MCF 10A (cell line): ENCODE data around the gene TERB1. TPM values are rescaled to one million over a fixed set of nuclear protein-coding genes. Genes with fewer than 3 reads are reported as not detected.

ENCODE experiments used
- BruUV-seq: library from RNA; stranded (reverse); fragments of 400-500 nt; replicated peaks from 2 replicates; lab custom pipeline; 2021; lab: Mats Ljungman, UMichigan
- CTCF ChIA-PET: fragments of 300-600 bp; sonication (Branson Sonifier 250); formaldehyde crosslinking; extraction: SDS; loops from one replicate; lab custom pipeline; 2021; ENCODE audit warnings: antibody characterized with exemption, inconsistent platforms; lab: Yijun Ruan, JAX
- POLR2A ChIA-PET: fragments of 300-600, 350-650 bp; sonication (Branson Sonifier 250); formaldehyde crosslinking; extraction: SDS; loops from one replicate; lab custom pipeline; 2020; ENCODE audit warnings: antibody characterized with exemption, inconsistent platforms; lab: Yijun Ruan, JAX
- DNase-seq: peaks from one replicate; pipeline ENCODE4 v3.0.0-alpha.2; 2018; ENCODE audit not compliant: unreplicated experiment
- H3K27ac Mint-ChIP-seq: one replicate; pipeline ENCODE4 v1.8.0; 2022; ENCODE audit warnings: mild to moderate bottlenecking, low read depth, mixed read lengths; ENCODE audit not compliant: unreplicated experiment
- H3K27me3 Mint-ChIP-seq: one replicate; pipeline ENCODE4 v1.8.0; 2022; ENCODE audit warnings: mixed read lengths; ENCODE audit not compliant: insufficient read depth, unreplicated experiment
- H3K36me3 Mint-ChIP-seq: one replicate; pipeline ENCODE4 v1.8.0; 2022; ENCODE audit warnings: mild to moderate bottlenecking, moderate library complexity, mixed read lengths; ENCODE audit not compliant: insufficient read depth, unreplicated experiment
- H3K4me1 Mint-ChIP-seq: one replicate; pipeline ENCODE4 v1.8.0; 2022; ENCODE audit warnings: mixed read lengths; ENCODE audit not compliant: insufficient read depth, unreplicated experiment
- H3K4me3 Mint-ChIP-seq: one replicate; pipeline ENCODE4 v1.8.0; 2022; ENCODE audit warnings: mild to moderate bottlenecking, moderate library complexity, mixed read lengths; ENCODE audit not compliant: unreplicated experiment
- H3K9me3 Mint-ChIP-seq: one replicate; pipeline ENCODE4 v1.8.0; 2022; ENCODE audit warnings: mixed read lengths; ENCODE audit not compliant: unreplicated experiment
- intact Hi-C: fragments of 100-400 bp; cut with micrococcal nuclease; formaldehyde crosslinking; loops from 2 replicates; pipeline ENCODE4 v1.14.1; 2022
- total RNA-seq: library from RNA; stranded (reverse); gene quantifications from 2 replicates; pipeline ENCODE4 v1.2.3, GENCODE V29; 2022
- TF ChIP-seq, protein P1 (sequence below): fragments of 200-600 bp; IDR thresholded peaks from one replicate; pipeline ENCODE4 v1.8.0; 2022; ENCODE audit warnings: antibody characterized with exemption, mild to moderate bottlenecking; ENCODE audit not compliant: unreplicated experiment

TERB1 gene
- total RNA-seq, 1 experiment from 2014 or later: 0.26 TPM

DNA sequence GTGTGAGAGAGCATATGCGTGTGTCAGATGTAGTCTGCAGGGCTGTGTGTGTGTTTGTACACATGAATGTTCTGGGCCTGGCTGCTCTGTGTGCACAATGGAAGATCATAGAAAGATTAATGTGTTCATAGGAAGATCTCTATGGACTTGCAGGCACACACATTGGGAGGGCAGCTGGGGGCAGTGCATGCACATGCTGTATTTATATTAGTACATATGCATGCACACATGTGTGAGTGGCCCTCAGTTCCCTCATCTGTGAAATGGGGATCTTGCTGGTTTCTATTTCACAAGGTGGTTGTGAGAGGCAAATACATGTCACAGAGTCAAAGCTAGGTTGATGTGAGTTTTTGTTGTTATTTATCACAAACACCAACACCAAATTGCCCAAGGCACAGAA lies 44.9 kb upstream of the TERB1 start:
- Mint-ChIP-seq H3K4me3 (no peak overlapping the region), H3K4me1 (peaks cover 7% of the 10 kb centered on the region), H3K36me3 (peaks cover 6% of the 10 kb centered on the region), H3K27me3 (peaks cover 11% of the 10 kb centered on the region), H3K9me3 (no peaks in the 10 kb centered on the region), H3K27ac (no peak overlapping the region)
- BruUV-seq: no TSS peak
- intact Hi-C loops: no loop called here
- CTCF ChIA-PET: interaction anchor here (1.0 to 5.5 kb wide), 3 partner anchors 11 to 21 kb away, joined by 4 to 39 read pairs (median 21); partner anchors contain the start of gene NAE1
- TF ChIP-seq, protein P1, sequence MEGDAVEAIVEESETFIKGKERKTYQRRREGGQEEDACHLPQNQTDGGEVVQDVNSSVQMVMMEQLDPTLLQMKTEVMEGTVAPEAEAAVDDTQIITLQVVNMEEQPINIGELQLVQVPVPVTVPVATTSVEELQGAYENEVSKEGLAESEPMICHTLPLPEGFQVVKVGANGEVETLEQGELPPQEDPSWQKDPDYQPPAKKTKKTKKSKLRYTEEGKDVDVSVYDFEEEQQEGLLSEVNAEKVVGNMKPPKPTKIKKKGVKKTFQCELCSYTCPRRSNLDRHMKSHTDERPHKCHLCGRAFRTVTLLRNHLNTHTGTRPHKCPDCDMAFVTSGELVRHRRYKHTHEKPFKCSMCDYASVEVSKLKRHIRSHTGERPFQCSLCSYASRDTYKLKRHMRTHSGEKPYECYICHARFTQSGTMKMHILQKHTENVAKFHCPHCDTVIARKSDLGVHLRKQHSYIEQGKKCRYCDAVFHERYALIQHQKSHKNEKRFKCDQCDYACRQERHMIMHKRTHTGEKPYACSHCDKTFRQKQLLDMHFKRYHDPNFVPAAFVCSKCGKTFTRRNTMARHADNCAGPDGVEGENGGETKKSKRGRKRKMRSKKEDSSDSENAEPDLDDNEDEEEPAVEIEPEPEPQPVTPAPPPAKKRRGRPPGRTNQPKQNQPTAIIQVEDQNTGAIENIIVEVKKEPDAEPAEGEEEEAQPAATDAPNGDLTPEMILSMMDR: no peak
- POLR2A ChIA-PET: no interaction called here
- no peak for DNase-seq

DNA sequence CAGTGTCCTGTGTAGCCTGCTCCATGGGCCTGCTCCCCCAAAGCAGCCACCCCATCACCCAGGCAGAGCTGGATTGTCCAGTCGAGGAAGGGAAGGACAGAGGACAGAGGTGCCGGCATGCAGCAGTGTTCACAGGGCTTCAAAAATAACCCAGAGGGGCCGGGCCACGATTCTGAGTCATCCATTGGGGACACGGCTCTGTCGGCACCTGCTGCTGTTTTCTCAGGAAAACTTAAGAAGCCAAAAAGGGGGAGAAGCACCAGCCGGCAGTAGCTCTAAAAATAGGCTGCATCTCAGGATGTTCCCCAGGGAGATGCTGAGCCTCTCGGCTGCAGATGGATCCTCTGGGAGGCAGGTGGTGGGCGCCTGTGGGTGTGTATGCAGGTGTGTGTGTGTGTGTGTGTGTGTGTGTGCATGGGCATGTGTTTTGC lies 44.4 kb upstream of the TERB1 start:
- TF ChIP-seq, protein P1: no peak
- POLR2A ChIA-PET: no interaction called here
- H3K27ac Mint-ChIP-seq: no peak overlapping the region
- H3K4me3 Mint-ChIP-seq: no peak overlapping the region
- H3K27me3 Mint-ChIP-seq: peaks cover 11% of the 10 kb centered on the region
- BruUV-seq: no TSS peak
- no peaks in the 10 kb centered on the region for H3K9me3 Mint-ChIP-seq
- intact Hi-C loops: no loop called here
- DNase-seq: peak; percentile 23
- peaks cover 6% of the 10 kb centered on the region for H3K36me3 Mint-ChIP-seq
- H3K4me1 Mint-ChIP-seq: peaks cover 7% of the 10 kb centered on the region
- CTCF ChIA-PET: interaction anchor here (1.0 to 5.5 kb wide), 3 partner anchors 11 to 22 kb away, joined by 4 to 39 read pairs (median 21); partner anchors contain the start of gene NAE1

DNA sequence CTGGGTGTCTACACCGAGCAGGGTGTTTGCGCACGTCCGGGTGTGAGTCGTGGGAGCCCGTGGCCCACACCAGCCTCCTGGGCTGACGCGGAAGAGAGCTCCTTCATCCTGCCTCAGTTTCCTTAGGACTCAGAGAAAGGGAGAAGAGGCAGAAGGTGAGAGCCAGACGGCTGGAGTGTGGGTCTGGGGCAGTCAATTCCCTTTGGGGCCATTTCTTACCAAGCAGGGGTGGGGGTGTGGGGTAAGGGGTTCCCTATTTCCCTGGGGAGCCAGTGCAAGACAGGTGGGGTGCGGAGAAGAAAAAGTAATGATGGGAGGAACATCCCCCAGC lies 43.7 kb upstream of the TERB1 start:
- Mint-ChIP-seq H3K27me3 (peaks cover 11% of the 10 kb centered on the region), H3K4me3 (no peak overlapping the region), H3K4me1 (peaks cover 7% of the 10 kb centered on the region), H3K9me3 (no peaks in the 10 kb centered on the region), H3K36me3 (peaks cover 6% of the 10 kb centered on the region), H3K27ac (no peak overlapping the region)
- TF ChIP-seq, protein P1: no peak
- POLR2A ChIA-PET: no interaction called here
- CTCF ChIA-PET: interaction anchor here (0.6 to 5.5 kb wide), 4 partner anchors 10 to 236 kb away, joined by 3 to 39 read pairs (median 12); partner anchors contain the start of gene NAE1
- intact Hi-C loops: no loop called here
- no TSS peak for BruUV-seq
- no peak for DNase-seq

DNA sequence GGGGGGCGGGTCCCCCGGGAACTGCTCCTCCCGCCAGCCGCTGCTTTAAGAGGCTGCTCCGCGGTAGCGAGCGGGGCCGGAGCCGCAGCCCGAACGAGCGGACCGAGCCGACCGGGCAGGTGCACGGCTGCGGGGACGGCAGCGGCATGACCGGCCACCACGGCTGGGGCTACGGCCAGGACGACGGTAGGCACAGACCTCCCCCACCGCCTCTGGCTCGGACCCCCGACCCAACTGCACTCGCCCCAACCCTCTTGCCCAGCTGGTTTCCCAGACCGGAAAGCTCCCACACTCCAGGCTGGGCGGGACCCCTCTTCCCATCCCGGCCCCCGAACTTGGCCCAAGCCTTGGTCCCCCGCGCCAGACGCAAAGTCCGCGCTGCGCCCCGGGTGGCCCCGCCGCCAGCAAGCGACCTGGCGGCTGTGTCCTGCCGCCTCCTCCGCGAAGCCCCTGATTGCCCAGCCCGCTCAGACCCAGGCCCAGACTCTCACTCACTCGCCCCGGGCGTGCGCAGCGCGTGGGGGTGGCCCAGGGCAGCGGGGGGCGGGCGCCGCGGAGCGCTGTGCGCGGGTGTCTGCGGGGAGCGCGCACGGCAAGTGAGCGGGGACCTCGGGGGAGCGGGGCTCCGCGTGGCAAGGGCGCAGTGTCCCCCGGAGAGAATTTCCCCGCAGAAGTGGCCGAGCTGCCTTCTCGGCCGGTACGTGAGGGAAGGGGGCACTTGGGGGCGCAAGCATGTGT lies 43.1 kb upstream of the TERB1 start, which contains the start of gene CA7:
Gene CA7 (plus strand): TSS at position 73 of the 738 bp plus-strand sequence. CDS start 74 bp downstream, at position 147.
- Mint-ChIP-seq H3K36me3 (peaks cover 6% of the 10 kb centered on the region), H3K4me1 (peaks cover 7% of the 10 kb centered on the region), H3K4me3 (no peak within 1 kb of the TSS), H3K27ac (no peak within 1 kb of the TSS), H3K9me3 (no peaks in the 10 kb centered on the region), H3K27me3 (peaks cover 11% of the 10 kb centered on the region)
- BruUV-seq: no TSS peak
- DNase-seq: no peak
- ChIA-PET CTCF (interaction anchor here (0.6 to 5.5 kb wide), 6 partner anchors 14 to 237 kb away, joined by 3 to 39 read pairs (median 12); partner anchors contain the start of gene NAE1), POLR2A (interaction anchor here (0.7 kb wide), 1 partner anchor 21 kb away, joined by 4 read pairs; no protein-coding TSS in a partner anchor)
- TF ChIP-seq, protein P1: no peak
- intact Hi-C loops: no loop called here
